ENCODE measurements around the gene DNLZ. TPM values are rescaled to one million over a fixed set of nuclear protein-coding genes. Genes with fewer than 3 reads are reported as not detected.

DNLZ gene
- total RNA-seq, 2 donors from 2014 or later = 24.1 to 31.3 TPM

DNA sequence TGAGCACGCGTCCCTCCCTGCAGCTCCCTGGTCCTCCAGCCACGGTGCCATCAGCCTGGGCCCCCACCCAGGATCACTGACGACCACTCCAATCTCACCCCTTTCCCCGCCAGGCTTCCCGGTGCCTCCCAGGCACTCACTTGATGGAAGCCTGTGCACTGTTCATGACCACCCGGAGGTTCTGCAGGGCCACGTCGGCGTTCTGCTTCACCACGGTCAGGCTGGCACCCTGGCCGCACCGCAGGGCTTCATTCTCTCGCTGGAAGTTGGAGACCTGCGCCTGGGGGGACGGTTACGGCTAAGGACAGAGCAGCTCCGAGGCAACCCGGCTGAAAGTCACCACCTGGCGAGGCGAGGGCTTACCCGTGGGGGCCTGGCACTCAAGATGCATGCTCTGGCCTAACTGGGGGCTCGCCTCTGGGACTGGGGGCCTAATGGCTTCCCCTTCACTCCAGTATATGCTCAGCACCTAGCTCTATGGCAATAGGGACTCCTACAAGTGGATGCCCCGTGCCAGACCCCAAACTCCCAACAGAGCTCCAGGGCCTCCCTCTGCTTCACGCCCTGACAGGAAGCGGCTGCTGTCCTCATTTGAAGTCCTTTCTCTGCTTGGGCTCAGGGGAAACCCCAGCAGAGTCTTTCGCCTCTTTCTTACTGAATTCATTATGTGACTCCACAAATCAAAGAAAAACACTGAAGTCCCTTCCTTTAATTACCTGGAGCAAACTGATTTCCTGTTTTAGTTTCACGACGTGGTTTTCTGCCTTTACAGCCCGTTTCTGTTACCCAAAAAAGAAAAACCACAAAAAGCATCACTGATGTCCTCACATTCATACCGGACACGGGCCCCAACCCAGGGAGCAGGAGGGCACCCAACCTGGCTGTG is 40.6 kb upstream of the DNLZ start:
- H3K27me3 ChIP-seq = no peaks in the 10 kb centered on the region
- H3K4me3 ChIP-seq = no peak overlapping the region
- intact Hi-C loops (cut with DNase I) = loop anchor here (5.0 kb wide), 2 partner anchors 67 to 87 kb away; no protein-coding TSS in a partner anchor
- no peak for DNase-seq
- TF ChIP-seq POLR2A (IDR thresholded peaks at IDR 0.05) (no peak), CTCF (IDR thresholded peaks at IDR 0.05) (no peak)
- 87 to 92% methylated on average over 26 to 30 of the region's 32 CpGs for WGBS, 2 donors
- peaks cover 17% of the 10 kb centered on the region for H3K4me1 ChIP-seq
- H3K36me3 ChIP-seq (replicated peaks in 1 of 2; ENCODE audit: insufficient read depth in 1 of 2, low read depth in 2 of 2) = peaks cover 0 to 7% of the 10 kb centered on the region in 2 donors
- ATAC-seq = no peak
- H3K9me3 ChIP-seq = no peaks in the 10 kb centered on the region
- no peak overlapping the region for H3K27ac ChIP-seq

GRCh38 chr9:136403538-136403914 is 40.0 kb upstream of the DNLZ start:
- 91 to 100% methylated on average over 3 to 5 of the region's 5 CpGs for WGBS, 2 donors
- no peaks in the 10 kb centered on the region for H3K9me3 ChIP-seq
- ATAC-seq (no peak), DNase-seq (no peak)
- H3K4me3 ChIP-seq = no peak overlapping the region
- intact Hi-C loops (cut with DNase I) = loop anchor here (5.0 kb wide), 2 partner anchors 66 to 86 kb away; no protein-coding TSS in a partner anchor
- TF ChIP-seq POLR2A (IDR thresholded peaks at IDR 0.05) (no peak), CTCF (IDR thresholded peaks at IDR 0.05) (no peak)
- no peak overlapping the region for H3K27ac ChIP-seq
- H3K4me1 ChIP-seq = peaks cover 17% of the 10 kb centered on the region
- peaks cover 0 to 7% of the 10 kb centered on the region in 2 donors for H3K36me3 ChIP-seq (replicated peaks in 1 of 2; ENCODE audit: insufficient read depth in 1 of 2, low read depth in 2 of 2)
- no peaks in the 10 kb centered on the region for H3K27me3 ChIP-seq

DNA sequence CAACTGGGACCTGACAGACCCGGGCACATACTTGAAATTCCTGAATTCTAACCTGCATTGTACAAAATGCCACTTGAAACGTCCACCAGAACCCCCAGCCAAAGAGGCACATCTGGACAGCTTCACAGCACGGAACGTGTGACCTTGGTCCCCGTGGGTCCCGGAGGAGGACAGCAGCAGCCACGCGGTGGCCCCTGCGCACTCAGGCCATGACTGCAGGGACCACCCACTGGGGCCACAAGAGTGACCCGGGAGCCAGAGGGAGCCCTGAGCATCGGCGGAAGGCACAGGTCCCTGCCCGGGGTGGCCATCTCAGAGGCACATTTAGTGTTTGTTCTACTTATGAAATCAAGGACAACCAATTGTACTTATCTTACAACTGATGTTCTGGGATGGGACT is 38.5 kb upstream of the DNLZ start:
- intact Hi-C loops (cut with DNase I) = loop anchor here (5.0 kb wide), 2 partner anchors 65 to 85 kb away; no protein-coding TSS in a partner anchor
- Histone ChIP-seq H3K9me3 (no peaks in the 10 kb centered on the region), H3K4me1 (peaks cover 26% of the 10 kb centered on the region), H3K4me3 (no peak overlapping the region), H3K36me3 (replicated peaks in 1 of 2; ENCODE audit: insufficient read depth in 1 of 2, low read depth in 2 of 2) (peaks cover 0 to 7% of the 10 kb centered on the region in 2 donors), H3K27ac (no peak overlapping the region), H3K27me3 (no peaks in the 10 kb centered on the region)
- TF ChIP-seq POLR2A (IDR thresholded peaks at IDR 0.05) (no peak), CTCF (IDR thresholded peaks at IDR 0.05) (no peak)
- 34 to 40% methylated on average over 7 to 12 of the region's 13 CpGs for WGBS, 2 donors
- no peak for ATAC-seq
- no peak for DNase-seq

DNA sequence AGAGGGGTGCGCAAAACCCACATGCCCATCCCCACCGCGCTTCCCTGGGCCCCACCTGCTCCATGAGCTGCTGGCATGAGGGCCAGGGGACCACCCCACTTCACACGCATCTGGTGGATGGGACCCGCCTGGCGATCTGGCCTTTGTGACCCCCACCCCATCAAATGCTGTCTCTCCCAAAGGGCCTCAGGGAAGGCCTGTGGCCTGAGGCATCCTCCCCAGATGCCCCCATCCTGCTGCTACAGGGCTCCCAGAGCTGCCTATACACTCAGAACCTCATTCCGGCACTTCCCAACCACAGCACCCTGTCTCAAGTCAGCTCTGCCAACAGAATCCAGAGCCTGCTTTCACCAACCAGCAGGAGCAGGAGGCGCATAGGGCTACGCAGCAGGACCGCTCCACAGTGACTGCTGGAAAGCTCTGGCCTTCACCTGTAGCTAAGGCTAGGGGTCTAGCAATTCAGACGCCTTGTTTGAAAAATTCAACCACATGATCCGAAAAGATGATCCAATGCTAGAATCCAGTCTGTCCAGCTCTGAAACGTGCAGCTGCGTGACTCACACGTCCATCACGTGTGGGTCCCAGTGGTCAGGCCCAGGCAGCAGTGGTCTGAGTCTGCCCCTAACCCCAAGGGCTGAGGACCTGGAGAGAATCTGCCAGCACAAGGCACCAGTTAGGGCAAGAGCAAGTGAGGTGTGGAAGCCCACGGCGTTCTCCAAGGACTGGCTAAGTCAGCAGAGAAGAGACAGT is 37.8 kb upstream of the DNLZ start:
- 75 to 84% methylated on average over 14 to 18 of the region's 18 CpGs for WGBS, 2 donors
- Histone ChIP-seq H3K4me1 (peaks cover 26% of the 10 kb centered on the region), H3K27ac (no peak overlapping the region), H3K36me3 (replicated peaks in 1 of 2; ENCODE audit: insufficient read depth in 1 of 2, low read depth in 2 of 2) (peaks cover 0 to 10% of the 10 kb centered on the region in 2 donors), H3K4me3 (no peak overlapping the region), H3K27me3 (no peaks in the 10 kb centered on the region), H3K9me3 (no peaks in the 10 kb centered on the region)
- ATAC-seq = no peak
- DNase-seq = no peak
- intact Hi-C loops (cut with DNase I) = loop anchor here (5.0 kb wide), 2 partner anchors 64 to 84 kb away; no protein-coding TSS in a partner anchor
- TF ChIP-seq POLR2A (IDR thresholded peaks at IDR 0.05) = no peak
- no peak for TF ChIP-seq CTCF (IDR thresholded peaks at IDR 0.05)
